HG03354 (cell line): ENCODE data around the gene CHI3L1.

ENCODE experiments used
- ATAC-seq: cut with Tn5 transposase; IDR thresholded peaks from one replicate; pipeline ENCODE4 v1.9.1; 2021; ENCODE audit warnings: mild to moderate bottlenecking; ENCODE audit not compliant: unreplicated experiment, poor library complexity, severe bottlenecking

CHI3L1 gene

GRCh38 chr1:203207751-203208150 is 21.2 kb upstream of the CHI3L1 start:
- ATAC-seq: no peak

GRCh38 chr1:203206129-203206687 is 19.7 kb upstream of the CHI3L1 start:
- ATAC-seq: no peak

GRCh38 chr1:203204756-203205155 is 18.3 kb upstream of the CHI3L1 start:
- ATAC-seq: no peak

- no peak for ATAC-seq
These were observed 16.1 kb upstream of the CHI3L1 start for GRCh38 chr1:203202431-203203245.

- ATAC-seq: no peak
These were observed 15.2 kb upstream of the CHI3L1 start for GRCh38 chr1:203201516-203202205.

- no peak for ATAC-seq
These were observed 14.4 kb upstream of the CHI3L1 start for GRCh38 chr1:203200916-203201315.

GRCh38 chr1:203199816-203200571 is 13.5 kb upstream of the CHI3L1 start:
- no peak for ATAC-seq

- no peak for ATAC-seq
These were observed 12.9 kb upstream of the CHI3L1 start for GRCh38 chr1:203199481-203199815.

GRCh38 chr1:203199002-203199401 is 12.5 kb upstream of the CHI3L1 start:
- ATAC-seq: no peak

GRCh38 chr1:203197625-203198024 is 11.1 kb upstream of the CHI3L1 start:
- ATAC-seq: no peak

- ATAC-seq: no peak
These were observed 9.9 kb upstream of the CHI3L1 start for GRCh38 chr1:203196371-203196770.

GRCh38 chr1:203190949-203191348 is 4.4 kb upstream of the CHI3L1 start:
- no peak for ATAC-seq

GRCh38 chr1:203189951-203190352 is 3.4 kb upstream of the CHI3L1 start:
- no peak for ATAC-seq

- ATAC-seq: no peak
These were observed 2.3 kb upstream of the CHI3L1 start for GRCh38 chr1:203188686-203189232.

- no peak for ATAC-seq
These were observed 1.3 kb upstream of the CHI3L1 start for GRCh38 chr1:203187689-203188264.

GRCh38 chr1:203187304-203187685 is 791 bp upstream of the CHI3L1 start:
- no peak for ATAC-seq

- ATAC-seq: no peak
These were observed 436 bp downstream of the CHI3L1 start for GRCh38 chr1:203186091-203186445.

GRCh38 chr1:203185585-203185984 is 919 bp downstream of the CHI3L1 start:
- ATAC-seq: no peak

GRCh38 chr1:203185061-203185461 is 1.4 kb downstream of the CHI3L1 start:
- ATAC-seq: no peak

- no peak for ATAC-seq
These were observed 2.0 kb downstream of the CHI3L1 start for GRCh38 chr1:203184467-203184866.
